Psoas muscle (tissue), 8 donors: ENCODE data around the gene ULK4. TPM values are rescaled to one million over a fixed set of nuclear protein-coding genes. Genes with fewer than 3 reads are reported as not detected.

ENCODE experiments used
- ATAC-seq, 4 donors: fragments of 200-7000 bp; cut with Tn5 transposase; one replicate each; pipeline ENCODE4 v1.9.1; 2020; ENCODE audit warnings: moderate library complexity in 3 of 4, mild to moderate bottlenecking in 2 of 4
- DNase-seq, 2 donors: peaks; one replicate each; pipeline ENCODE4 v3.0.0-alpha.2; 2020
- H3K27ac ChIP-seq: fragments of 200-600 bp; one replicate; pipeline ENCODE4 v1.8.0; 2022
- H3K27me3 ChIP-seq, 3 donors: fragments of 200-600 bp in 1 of 3; one replicate each; pipeline versions ENCODE4 v1.6.1 to v1.8.0; 2013 to 2022; ENCODE audit warnings: low read length in 2 of 3, mild to moderate bottlenecking in 2 of 3, moderate library complexity in 1 of 3; ENCODE audit not compliant: insufficient read depth in 3 of 3
- H3K36me3 ChIP-seq, 2 donors: fragments of 200-600 bp in 1 of 2; one replicate each; pipeline versions ENCODE4 v1.6.1 to v1.8.0; 2013 to 2022; ENCODE audit warnings: low read depth in 1 of 2, mild to moderate bottlenecking in 1 of 2, moderate library complexity in 1 of 2; ENCODE audit not compliant: insufficient read depth in 1 of 2
- H3K4me1 ChIP-seq: fragments of 200-600 bp; one replicate; pipeline ENCODE4 v1.8.0; 2022
- H3K4me3 ChIP-seq: fragments of 200-600 bp; one replicate; pipeline ENCODE4 v1.8.0; 2022; ENCODE audit warnings: mild to moderate bottlenecking
- H3K9me3 ChIP-seq: fragments of 200-600 bp; one replicate; pipeline ENCODE4 v1.8.0; 2022
- CTCF ChIP-seq: fragments of 200-600 bp; IDR thresholded peaks from one replicate; pipeline ENCODE4 v1.8.0; 2022; ENCODE audit warnings: antibody characterized with exemption
- WGBS, 3 donors: extraction: QIAGEN DNeasy Blood & Tissue Kit; methylation state at CpG; one replicate each; pipeline versions ENCODE4 v1.1.6 to v1.1.7; 2013; 5-methylcytosine and 5-hydroxymethylcytosine counted together
- intact Hi-C, 2 donors: fragments of 100-400 bp; cut with DNase I; formaldehyde crosslinking; loops; one replicate each; pipeline versions ENCODE4 v1.11.0 to v1.14.2; 2022
- polyA plus RNA-seq, 3 donors: library from polyadenylated mRNA; stranded (reverse); fragments of 200-250 nt; gene quantifications; one replicate each; pipeline ENCODE4 v1.2.3, GENCODE V29; 2013
- total RNA-seq, 4 donors: library from RNA; stranded (reverse); fragmentation: NEBNext Ultra II Directional in 2 of 4; extraction: Animal tissue kit (Norgen Biotek cat#: 25700) in 2 of 4; gene quantifications; one replicate each; pipeline versions ENCODE4 v1.2.1 to v1.2.4, GENCODE V29; 2021 to 2023
- donor health status: healthy with polysubstance abuse.
- donor health status: DM: no; HTN: no; CAD: no; lungs with moderate emphysema.
- donor health status: Bipolar disorder and iron deficiency.
- donor health status: healthy.
- donor health status: DM: yes; HTN: yes; CAD: no.
- donor health status: DM: no; HTN: no; CAD: no.
- donor health status: DM: no; HTN: no; CAD: no.
- donor health status: DM: yes; HTN: yes; CAD: no.

The ULK4 gene
- total and polyA plus RNA-seq, 7 donors: 0.61 to 3.2 (median 1.0) TPM

- no peak for TF ChIP-seq CTCF
- intact Hi-C loops: no loop called here
- H3K36me3 ChIP-seq: no peaks in the 10 kb centered on the region
- ATAC-seq: no peak
- no peaks in the 10 kb centered on the region for H3K27me3 ChIP-seq
- no peak for DNase-seq
- 93 to 95% (median 95%) methylated on average over 6 of the region's 6 CpGs for WGBS, 3 donors
- no peak overlapping the region for H3K27ac ChIP-seq
- H3K4me1 ChIP-seq: no peaks in the 10 kb centered on the region
- no peak overlapping the region for H3K4me3 ChIP-seq
- H3K9me3 ChIP-seq: peaks cover under 1% of the 10 kb centered on the region
Measured at GRCh38 chr3:41854956-41855355, 106.9 kb downstream of the ULK4 start.

DNA sequence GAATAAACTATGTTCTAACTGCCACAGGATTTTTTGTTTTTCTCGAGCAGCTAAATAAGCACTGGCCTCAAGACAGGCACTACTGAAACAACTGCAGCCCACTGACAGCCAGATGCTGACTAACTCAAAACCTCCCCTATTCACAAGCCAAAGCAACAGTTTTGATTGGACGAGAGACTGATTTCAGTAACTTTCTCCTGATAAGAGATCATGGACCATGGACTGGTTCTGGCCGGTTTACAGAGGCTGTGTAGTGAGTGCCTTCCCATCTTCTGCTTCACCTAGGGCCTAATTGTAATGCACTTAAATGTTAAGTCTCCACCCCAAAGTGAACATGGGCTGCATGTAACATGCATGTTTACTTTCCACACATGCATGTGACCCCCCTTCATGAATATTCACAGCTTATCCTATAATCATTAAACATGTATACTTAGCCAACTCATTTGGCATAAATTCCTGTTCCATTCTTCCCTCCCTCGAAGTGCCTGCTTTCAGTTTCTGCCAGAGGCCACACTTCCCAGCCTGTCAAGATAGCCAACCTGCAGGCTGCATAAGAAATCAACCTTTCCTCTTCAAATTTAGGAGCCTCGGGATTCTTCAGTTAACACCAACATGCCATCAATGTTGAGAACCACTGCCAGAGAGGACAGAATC, 108.2 kb downstream of the ULK4 start:
- TF ChIP-seq CTCF: no peak
- 80 to 83% (median 80%) methylated on average over 5 of the region's 5 CpGs for WGBS, 3 donors
- Histone ChIP-seq H3K27me3 (no peaks in the 10 kb centered on the region), H3K4me1 (no peaks in the 10 kb centered on the region), H3K4me3 (no peak overlapping the region), H3K9me3 (no peaks in the 10 kb centered on the region), H3K27ac (no peak overlapping the region), H3K36me3 (no peaks in the 10 kb centered on the region)
- intact Hi-C loops: no loop called here
- no peak for DNase-seq
- ATAC-seq: no peak

GRCh38 chr3:41848753-41849574, 112.9 kb downstream of the ULK4 start:
- 93 to 96% (median 96%) methylated on average over 6 of the region's 6 CpGs for WGBS, 3 donors
- no peak overlapping the region for H3K27ac ChIP-seq
- TF ChIP-seq CTCF: no peak
- no peaks in the 10 kb centered on the region for H3K9me3 ChIP-seq
- no peaks in the 10 kb centered on the region for H3K36me3 ChIP-seq
- no peak overlapping the region for H3K4me3 ChIP-seq
- DNase-seq (no peak), ATAC-seq (no peak)
- intact Hi-C loops: no loop called here
- H3K27me3 ChIP-seq: no peaks in the 10 kb centered on the region
- H3K4me1 ChIP-seq: no peaks in the 10 kb centered on the region

GRCh38 chr3:41847679-41848078, 114.2 kb downstream of the ULK4 start:
- intact Hi-C loops: no loop called here
- no peak for ATAC-seq
- H3K9me3 ChIP-seq: no peaks in the 10 kb centered on the region

More at GRCh38 chr3:41847679-41848078, 114.2 kb downstream of the ULK4 start:
- no peak for DNase-seq
- H3K27me3 ChIP-seq: no peaks in the 10 kb centered on the region
- H3K4me3 ChIP-seq: no peak overlapping the region
- 95 to 97% (median 96%) methylated on average over 1 of the region's 1 CpG for WGBS, 3 donors
- no peaks in the 10 kb centered on the region for H3K36me3 ChIP-seq
- H3K27ac ChIP-seq: no peak overlapping the region
- TF ChIP-seq CTCF: no peak
- no peaks in the 10 kb centered on the region for H3K4me1 ChIP-seq
